ENCODE results near the gene KLHL29.

KLHL29 gene

DNA sequence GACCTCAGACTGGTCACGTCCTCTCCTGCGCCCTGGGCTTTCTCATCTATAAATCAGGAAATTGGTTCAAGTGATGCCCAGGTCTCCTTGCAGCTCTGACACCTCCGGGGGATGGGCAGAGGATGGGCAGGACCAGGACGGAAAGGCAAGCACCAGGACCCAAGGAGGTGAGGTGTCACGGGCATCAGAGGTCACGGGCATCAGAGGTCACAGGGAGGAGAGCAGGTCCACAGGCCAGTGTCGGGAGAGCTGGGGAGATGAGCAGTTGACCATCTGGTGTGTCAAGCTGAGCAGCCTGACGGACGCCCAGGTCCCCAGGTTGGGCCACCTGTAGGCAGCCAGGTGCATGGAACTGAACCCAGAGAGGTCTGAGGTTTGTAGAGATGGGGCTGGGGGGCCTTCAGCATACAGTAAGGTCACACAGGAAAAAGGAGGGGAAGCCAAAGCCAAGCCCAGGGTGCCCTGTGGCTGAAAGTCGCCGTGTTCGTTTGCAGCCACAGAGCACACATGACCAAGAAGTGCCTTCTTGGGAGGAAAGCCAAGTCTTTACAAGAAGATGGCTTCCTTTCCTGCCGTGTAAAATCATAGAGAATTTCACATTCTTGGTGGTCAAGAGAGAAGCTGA is 301.5 kb downstream of the KLHL29 start:
- H3K27ac ChIP-seq (ENCODE audit: low read length), result no peak overlapping the region
- no peaks in the 10 kb centered on the region for H3K9me3 ChIP-seq (replicated peaks; ENCODE audit: insufficient read depth, low read length)
- H3K36me3 ChIP-seq (replicated peaks; ENCODE audit: insufficient read depth, low read length), result no peaks in the 10 kb centered on the region
- no peak for TF ChIP-seq EZH2 (optimal IDR thresholded peaks at IDR 0.05; ENCODE audit: low read depth, low read length)
- no peak for TF ChIP-seq EZH2phosphoT487 (IDR thresholded peaks at IDR 0.05; ENCODE audit: low read length)
- TF ChIP-seq, protein P1, sequence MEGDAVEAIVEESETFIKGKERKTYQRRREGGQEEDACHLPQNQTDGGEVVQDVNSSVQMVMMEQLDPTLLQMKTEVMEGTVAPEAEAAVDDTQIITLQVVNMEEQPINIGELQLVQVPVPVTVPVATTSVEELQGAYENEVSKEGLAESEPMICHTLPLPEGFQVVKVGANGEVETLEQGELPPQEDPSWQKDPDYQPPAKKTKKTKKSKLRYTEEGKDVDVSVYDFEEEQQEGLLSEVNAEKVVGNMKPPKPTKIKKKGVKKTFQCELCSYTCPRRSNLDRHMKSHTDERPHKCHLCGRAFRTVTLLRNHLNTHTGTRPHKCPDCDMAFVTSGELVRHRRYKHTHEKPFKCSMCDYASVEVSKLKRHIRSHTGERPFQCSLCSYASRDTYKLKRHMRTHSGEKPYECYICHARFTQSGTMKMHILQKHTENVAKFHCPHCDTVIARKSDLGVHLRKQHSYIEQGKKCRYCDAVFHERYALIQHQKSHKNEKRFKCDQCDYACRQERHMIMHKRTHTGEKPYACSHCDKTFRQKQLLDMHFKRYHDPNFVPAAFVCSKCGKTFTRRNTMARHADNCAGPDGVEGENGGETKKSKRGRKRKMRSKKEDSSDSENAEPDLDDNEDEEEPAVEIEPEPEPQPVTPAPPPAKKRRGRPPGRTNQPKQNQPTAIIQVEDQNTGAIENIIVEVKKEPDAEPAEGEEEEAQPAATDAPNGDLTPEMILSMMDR (IDR thresholded peaks at IDR 0.05; ENCODE audit: low read length), result no peak
- H3K4me3 ChIP-seq (ENCODE audit: low read length), result no peak overlapping the region
- no peaks in the 10 kb centered on the region for H3K27me3 ChIP-seq (replicated peaks; ENCODE audit: insufficient read depth, low read length)
- no peaks in the 10 kb centered on the region for H3K79me2 ChIP-seq (ENCODE audit: low read length)
- H2AFZ ChIP-seq (ENCODE audit: low read length), result no peak overlapping the region
- H3K9ac ChIP-seq (ENCODE audit: low read length), result no peak overlapping the region
- DNase-seq, result no peak
- no peak overlapping the region for H3K4me2 ChIP-seq (ENCODE audit: low read depth, low read length)
- H3K4me1 ChIP-seq (ENCODE audit: low read length), result no peaks in the 10 kb centered on the region
- no peaks in the 10 kb centered on the region for H3F3A ChIP-seq (ENCODE audit: insufficient read depth, low read length)
- H4K20me1 ChIP-seq (ENCODE audit: insufficient read depth, low read length), result no peaks in the 10 kb centered on the region
- H3K9me2 ChIP-seq (replicated peaks; ENCODE audit: insufficient read depth, low read length), result no peaks in the 10 kb centered on the region

DNA sequence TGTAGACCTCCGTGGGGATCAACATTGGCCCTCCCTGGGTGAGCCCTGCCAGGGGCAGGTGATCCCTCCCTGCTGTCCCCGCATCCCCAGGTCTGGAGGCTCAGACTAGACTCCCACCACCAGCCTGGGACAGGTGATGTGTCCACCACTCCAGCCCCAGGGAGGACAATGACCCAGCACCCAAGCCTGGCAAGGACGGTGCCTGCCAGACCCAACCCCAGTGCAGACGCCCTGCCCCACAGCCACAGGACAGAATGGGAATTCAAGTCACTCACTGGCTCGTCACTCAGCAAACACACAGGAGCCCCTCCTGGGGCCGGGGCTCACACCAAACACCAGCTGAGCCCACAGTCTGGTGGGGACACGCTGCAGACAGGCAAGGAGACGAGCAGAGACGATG is 302.2 kb downstream of the KLHL29 start:
- DNase-seq, result no peak
- H3K36me3 ChIP-seq (replicated peaks; ENCODE audit: insufficient read depth, low read length), result no peaks in the 10 kb centered on the region
- H3K4me2 ChIP-seq (ENCODE audit: low read depth, low read length), result no peak overlapping the region
- no peak overlapping the region for H3K4me3 ChIP-seq (ENCODE audit: low read length)
- H3K9ac ChIP-seq (ENCODE audit: low read length), result no peak overlapping the region
- H3K27me3 ChIP-seq (replicated peaks; ENCODE audit: insufficient read depth, low read length), result no peaks in the 10 kb centered on the region
- no peaks in the 10 kb centered on the region for H3F3A ChIP-seq (ENCODE audit: insufficient read depth, low read length)
- no peaks in the 10 kb centered on the region for H3K4me1 ChIP-seq (ENCODE audit: low read length)
- H4K20me1 ChIP-seq (ENCODE audit: insufficient read depth, low read length), result no peaks in the 10 kb centered on the region
- H2AFZ ChIP-seq (ENCODE audit: low read length), result no peak overlapping the region
- H3K79me2 ChIP-seq (ENCODE audit: low read length), result no peaks in the 10 kb centered on the region
- no peaks in the 10 kb centered on the region for H3K9me2 ChIP-seq (replicated peaks; ENCODE audit: insufficient read depth, low read length)
- no peaks in the 10 kb centered on the region for H3K9me3 ChIP-seq (replicated peaks; ENCODE audit: insufficient read depth, low read length)
- no peak for TF ChIP-seq EZH2phosphoT487 (IDR thresholded peaks at IDR 0.05; ENCODE audit: low read length)
- no peak for TF ChIP-seq EZH2 (optimal IDR thresholded peaks at IDR 0.05; ENCODE audit: low read depth, low read length)
- TF ChIP-seq, protein P1 (IDR thresholded peaks at IDR 0.05; ENCODE audit: low read length), result no peak
- H3K27ac ChIP-seq (ENCODE audit: low read length), result no peak overlapping the region

DNA sequence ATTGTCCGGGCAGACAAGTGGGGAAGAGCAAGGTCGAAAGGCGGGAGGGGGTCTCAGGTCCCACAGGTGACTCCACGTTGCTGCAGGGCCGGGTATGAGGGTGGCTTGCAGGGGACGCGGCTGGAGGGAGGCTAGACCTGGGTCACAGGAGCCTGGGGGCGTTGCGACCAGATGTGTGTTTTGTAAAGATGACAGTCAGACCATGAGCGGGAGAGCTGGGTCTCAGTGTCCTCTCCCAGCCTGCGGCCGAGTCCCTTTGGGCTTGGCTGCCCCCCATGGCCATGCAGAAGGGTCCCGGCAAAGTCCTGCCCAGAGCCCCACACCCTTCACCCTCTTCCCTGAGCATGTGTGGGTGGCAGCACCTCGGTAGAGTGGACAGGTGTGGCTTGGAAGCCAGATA is 302.7 kb downstream of the KLHL29 start:
- no peak for TF ChIP-seq EZH2phosphoT487 (IDR thresholded peaks at IDR 0.05; ENCODE audit: low read length)
- no peak for TF ChIP-seq EZH2 (optimal IDR thresholded peaks at IDR 0.05; ENCODE audit: low read depth, low read length)
- TF ChIP-seq, protein P1 (IDR thresholded peaks at IDR 0.05; ENCODE audit: low read length), result no peak
- no peaks in the 10 kb centered on the region for H3K79me2 ChIP-seq (ENCODE audit: low read length)
- DNase-seq, result no peak

More for the DNA sequence above, 302.7 kb downstream of the KLHL29 start:
- no peak overlapping the region for H3K4me3 ChIP-seq (ENCODE audit: low read length)
- no peak overlapping the region for H3K27ac ChIP-seq (ENCODE audit: low read length)
- H3K9me3 ChIP-seq (replicated peaks; ENCODE audit: insufficient read depth, low read length), result no peaks in the 10 kb centered on the region
- no peak overlapping the region for H3K4me2 ChIP-seq (ENCODE audit: low read depth, low read length)
- H2AFZ ChIP-seq (ENCODE audit: low read length), result no peak overlapping the region
- no peaks in the 10 kb centered on the region for H4K20me1 ChIP-seq (ENCODE audit: insufficient read depth, low read length)
- no peak overlapping the region for H3K9ac ChIP-seq (ENCODE audit: low read length)
- no peaks in the 10 kb centered on the region for H3K4me1 ChIP-seq (ENCODE audit: low read length)
- no peaks in the 10 kb centered on the region for H3K36me3 ChIP-seq (replicated peaks; ENCODE audit: insufficient read depth, low read length)
- H3K9me2 ChIP-seq (replicated peaks; ENCODE audit: insufficient read depth, low read length), result no peaks in the 10 kb centered on the region
- H3F3A ChIP-seq (ENCODE audit: insufficient read depth, low read length), result no peaks in the 10 kb centered on the region
- H3K27me3 ChIP-seq (replicated peaks; ENCODE audit: insufficient read depth, low read length), result no peaks in the 10 kb centered on the region
